ENCODE data around the gene EBI3.

Gene EBI3

DNA sequence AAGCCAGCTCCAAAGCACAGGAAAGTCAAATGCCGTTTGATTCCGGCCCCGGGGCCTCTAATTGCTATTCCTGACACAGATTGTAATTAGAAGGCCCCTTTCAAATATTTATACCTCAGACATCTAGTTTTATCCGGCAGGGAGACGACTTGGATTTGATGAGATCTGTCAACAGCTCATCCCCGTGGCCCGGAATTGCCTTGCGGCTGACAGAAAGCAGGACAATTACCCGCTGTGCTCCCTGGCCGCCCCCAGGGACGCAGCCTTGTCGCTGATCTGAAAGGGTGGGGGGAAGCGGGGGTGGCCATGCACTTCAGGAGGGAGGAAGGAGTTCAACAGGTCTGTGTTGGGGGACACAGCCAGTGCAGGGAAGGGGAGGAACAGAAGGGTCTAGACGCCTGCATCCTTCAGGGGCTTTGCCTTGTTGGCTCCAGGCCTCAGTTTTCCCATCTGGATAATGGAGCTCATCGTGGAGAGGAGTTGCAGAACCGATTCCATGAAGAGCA lies 47.9 kb downstream of the EBI3 start:
- Histone ChIP-seq H3K9me3 (no peaks in the 10 kb centered on the region), H3K27ac (no peak overlapping the region), H3K27me3 (peaks cover 56% of the 10 kb centered on the region), H3K4me3 (ENCODE audit: low read depth in 1 of 2, low read length in 1 of 2) (no peak overlapping the region), H3K4me1 (ENCODE audit: control insufficient read depth in 1 of 2, insufficient read depth in 1 of 2, low read depth in 1 of 2, low read length in 1 of 2) (no peaks in the 10 kb centered on the region), H3K36me3 (no peaks in the 10 kb centered on the region)
- TF ChIP-seq, protein P1, sequence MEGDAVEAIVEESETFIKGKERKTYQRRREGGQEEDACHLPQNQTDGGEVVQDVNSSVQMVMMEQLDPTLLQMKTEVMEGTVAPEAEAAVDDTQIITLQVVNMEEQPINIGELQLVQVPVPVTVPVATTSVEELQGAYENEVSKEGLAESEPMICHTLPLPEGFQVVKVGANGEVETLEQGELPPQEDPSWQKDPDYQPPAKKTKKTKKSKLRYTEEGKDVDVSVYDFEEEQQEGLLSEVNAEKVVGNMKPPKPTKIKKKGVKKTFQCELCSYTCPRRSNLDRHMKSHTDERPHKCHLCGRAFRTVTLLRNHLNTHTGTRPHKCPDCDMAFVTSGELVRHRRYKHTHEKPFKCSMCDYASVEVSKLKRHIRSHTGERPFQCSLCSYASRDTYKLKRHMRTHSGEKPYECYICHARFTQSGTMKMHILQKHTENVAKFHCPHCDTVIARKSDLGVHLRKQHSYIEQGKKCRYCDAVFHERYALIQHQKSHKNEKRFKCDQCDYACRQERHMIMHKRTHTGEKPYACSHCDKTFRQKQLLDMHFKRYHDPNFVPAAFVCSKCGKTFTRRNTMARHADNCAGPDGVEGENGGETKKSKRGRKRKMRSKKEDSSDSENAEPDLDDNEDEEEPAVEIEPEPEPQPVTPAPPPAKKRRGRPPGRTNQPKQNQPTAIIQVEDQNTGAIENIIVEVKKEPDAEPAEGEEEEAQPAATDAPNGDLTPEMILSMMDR (IDR thresholded peaks at IDR 0.05), result no peak

DNA sequence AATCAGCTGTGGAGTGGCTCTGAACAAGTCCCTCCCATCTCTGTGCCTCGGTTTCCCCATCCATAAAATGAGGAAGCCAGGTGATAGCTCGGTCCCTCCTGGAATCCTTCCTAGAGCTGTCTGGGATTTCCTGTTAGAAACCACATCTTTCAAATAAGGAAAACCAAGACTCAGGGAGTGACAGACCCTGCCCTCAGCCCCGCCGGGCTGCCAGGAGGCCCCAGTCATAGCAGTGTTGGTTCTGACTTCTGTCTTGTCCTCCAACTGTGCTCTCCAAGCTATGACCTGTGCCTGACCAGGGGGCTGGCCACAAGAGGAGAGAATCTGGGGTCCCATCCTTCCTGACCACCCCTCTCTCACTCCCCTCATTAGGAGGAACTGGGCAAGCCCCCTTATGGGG lies 48.7 kb downstream of the EBI3 start:
- TF ChIP-seq, protein P1 (IDR thresholded peaks at IDR 0.05), result no peak
- Histone ChIP-seq H3K4me1 (ENCODE audit: control insufficient read depth in 1 of 2, insufficient read depth in 1 of 2, low read depth in 1 of 2, low read length in 1 of 2) (no peaks in the 10 kb centered on the region), H3K27me3 (peaks cover 62% of the 10 kb centered on the region), H3K36me3 (no peaks in the 10 kb centered on the region), H3K27ac (no peak overlapping the region), H3K4me3 (ENCODE audit: low read depth in 1 of 2, low read length in 1 of 2) (no peak overlapping the region), H3K9me3 (no peaks in the 10 kb centered on the region)

DNA sequence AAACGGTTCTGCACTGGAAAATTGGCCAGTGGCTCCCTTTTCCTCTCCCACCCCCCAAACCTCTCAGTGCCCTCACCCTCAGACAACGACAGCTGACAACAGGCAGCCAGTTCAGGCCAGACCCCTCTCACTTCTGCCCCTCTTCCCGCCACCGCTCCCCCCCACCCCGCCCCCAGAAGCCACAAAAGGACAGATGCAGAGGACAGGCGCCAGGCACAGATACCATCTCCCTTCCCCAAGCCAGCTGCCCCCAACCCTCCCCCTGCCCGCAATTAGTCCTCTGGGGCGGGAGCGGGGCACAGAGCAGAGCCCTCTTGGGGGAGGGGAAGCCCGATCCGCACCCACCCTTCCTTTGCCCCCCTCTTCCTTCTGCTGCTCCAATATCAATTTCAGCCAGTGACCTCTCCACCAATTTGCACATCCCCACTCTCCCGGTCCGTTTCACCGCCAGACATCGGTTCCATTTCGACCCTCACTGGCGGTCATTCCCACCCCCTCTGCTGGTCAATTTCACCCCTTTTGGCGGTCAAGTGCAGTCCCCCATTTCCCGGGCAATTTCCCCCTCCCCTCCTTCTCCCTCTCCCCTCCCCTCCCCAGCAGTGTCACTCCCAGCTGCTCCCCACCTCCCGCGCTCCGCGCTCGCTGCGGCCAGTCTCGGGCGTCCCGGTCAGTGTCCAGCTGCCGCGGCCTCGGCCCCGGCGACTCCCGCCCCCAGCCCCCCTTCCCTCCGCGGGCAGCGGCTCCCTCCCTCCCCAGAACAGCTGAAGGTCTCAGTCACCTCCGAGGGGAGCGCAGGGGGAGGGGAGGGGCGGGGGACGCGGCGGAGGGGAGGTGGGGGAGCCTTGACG lies 49.3 kb downstream of the EBI3 start, which contains the start of gene SHD:
SHD (plus strand) TSS at position 848 of the 848 bp plus-strand sequence. CDS start 798 bp downstream, outside the sequence.
- H3K9me3 ChIP-seq, result no peaks in the 10 kb centered on the region
- TF ChIP-seq, protein P1 (IDR thresholded peaks at IDR 0.05), result no peak
- no peak within 1 kb of the TSS for H3K27ac ChIP-seq
- H3K36me3 ChIP-seq, result no peaks in the 10 kb centered on the region
- H3K4me3 ChIP-seq (ENCODE audit: low read depth in 1 of 2, low read length in 1 of 2), result no peak within 1 kb of the TSS
- H3K27me3 ChIP-seq, result peaks cover 64% of the 10 kb centered on the region
- H3K4me1 ChIP-seq (ENCODE audit: control insufficient read depth in 1 of 2, insufficient read depth in 1 of 2, low read depth in 1 of 2, low read length in 1 of 2), result no peaks in the 10 kb centered on the region

DNA sequence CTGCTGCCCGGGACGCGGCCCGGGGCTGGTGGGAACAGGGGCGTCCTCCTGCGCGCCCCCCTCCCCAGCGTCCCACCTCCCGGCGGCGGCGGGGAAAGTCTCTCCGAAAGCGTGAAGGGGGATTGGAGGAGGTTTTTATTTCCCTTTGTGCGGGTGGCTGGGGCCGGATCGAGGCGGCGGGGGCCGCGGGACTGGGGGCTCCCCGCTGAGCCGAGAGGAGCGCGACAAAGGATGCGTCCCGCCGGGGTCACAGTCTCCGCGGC lies 49.9 kb downstream of the EBI3 start:
- TF ChIP-seq, protein P1 (IDR thresholded peaks at IDR 0.05), result no peak
- Histone ChIP-seq H3K9me3 (no peaks in the 10 kb centered on the region), H3K27ac (no peak overlapping the region), H3K27me3 (peaks cover 66% of the 10 kb centered on the region), H3K36me3 (no peaks in the 10 kb centered on the region), H3K4me1 (ENCODE audit: control insufficient read depth in 1 of 2, insufficient read depth in 1 of 2, low read depth in 1 of 2, low read length in 1 of 2) (no peaks in the 10 kb centered on the region), H3K4me3 (ENCODE audit: low read depth in 1 of 2, low read length in 1 of 2) (no peak overlapping the region)

DNA sequence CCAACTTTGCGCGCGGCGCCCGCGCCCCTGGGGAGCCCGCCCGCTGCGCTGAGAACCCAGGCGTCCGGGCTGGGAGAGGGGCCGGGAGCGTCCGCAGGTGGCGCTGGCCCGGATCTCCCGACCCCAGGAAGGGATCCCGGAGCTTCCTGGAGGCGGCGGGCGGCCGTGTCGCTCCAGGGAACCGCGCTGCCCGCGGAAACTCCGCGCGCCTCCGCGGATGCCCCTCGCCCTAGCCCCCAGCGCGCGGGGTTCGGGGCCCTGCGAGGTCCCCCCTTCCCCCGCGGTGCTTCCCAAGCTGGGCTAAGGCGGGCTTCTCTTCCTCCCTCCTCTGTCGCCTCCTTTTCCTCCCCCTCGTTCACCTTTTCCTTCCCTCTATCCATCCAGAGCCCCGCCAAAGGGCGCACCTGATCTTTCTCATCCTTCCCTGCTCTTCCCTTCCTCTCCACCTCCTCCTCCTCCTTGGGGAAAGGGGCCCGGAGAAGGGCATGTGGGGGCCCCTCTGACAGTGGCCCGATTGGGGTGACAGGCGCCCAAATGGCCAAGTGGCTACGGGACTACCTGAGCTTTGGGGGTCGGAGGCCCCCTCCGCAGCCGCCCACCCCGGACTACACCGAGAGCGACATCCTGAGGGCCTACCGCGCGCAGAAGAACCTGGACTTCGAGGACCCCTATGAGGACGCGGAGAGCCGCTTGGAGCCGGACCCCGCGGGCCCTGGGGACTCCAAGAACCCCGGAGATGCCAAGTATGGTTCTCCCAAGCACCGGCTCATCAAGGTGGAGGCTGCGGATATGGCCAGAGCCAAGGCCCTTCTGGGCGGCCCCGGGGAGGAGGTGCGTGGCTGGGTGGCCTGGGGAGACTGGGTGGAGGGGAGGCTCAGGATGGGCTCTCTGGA lies 50.5 kb downstream of the EBI3 start:
- Histone ChIP-seq H3K27ac (no peak overlapping the region), H3K36me3 (no peaks in the 10 kb centered on the region), H3K9me3 (no peaks in the 10 kb centered on the region), H3K4me1 (ENCODE audit: control insufficient read depth in 1 of 2, insufficient read depth in 1 of 2, low read depth in 1 of 2, low read length in 1 of 2) (no peaks in the 10 kb centered on the region), H3K27me3 (peaks cover 72% of the 10 kb centered on the region), H3K4me3 (ENCODE audit: low read depth in 1 of 2, low read length in 1 of 2) (no peak overlapping the region)
- TF ChIP-seq, protein P1 (IDR thresholded peaks at IDR 0.05), result no peak

Measured in neutrophil (primary cell).